H7 (cell line): ENCODE measurements around the gene MACO1. TPM values are rescaled to one million over a fixed set of nuclear protein-coding genes. Genes with fewer than 3 reads are reported as not detected.
"Not testable (repeated sequence)": the region's sequence is repeated elsewhere in the genome, so short reads cannot be mapped to it uniquely, and the experiment has no call there.

Experiments
- DNase-seq: peaks from one replicate; pipeline ENCODE4 v3.0.0; 2012
- H3K27me3 ChIP-seq: 2 replicates; pipeline ENCODE4 v1.6.0; 2011; ENCODE audit warnings: mild to moderate bottlenecking, low read length; ENCODE audit not compliant: control insufficient read depth, insufficient read depth
- H3K36me3 ChIP-seq: replicated peaks from 2 replicates; pipeline ENCODE4 v1.5.1; 2011; ENCODE audit warnings: low read length; ENCODE audit not compliant: control insufficient read depth, insufficient read depth
- H3K4me3 ChIP-seq: 2 replicates; pipeline ENCODE4 v1.5.1; 2011; ENCODE audit warnings: low read depth, mild to moderate bottlenecking, control low read depth, low read length, moderate library complexity; ENCODE audit not compliant: insufficient read depth
- total RNA-seq: library from RNA; depleted of rRNA; stranded (reverse); fragments of >200 nt; shearing (Covaris generic); gene quantifications from 2 replicates; pipeline ENCODE4 v1.2.3, GENCODE V29; 2014

MACO1 gene
- total RNA-seq, 1 experiment from 2014 or later: 13.6 TPM

DNA sequence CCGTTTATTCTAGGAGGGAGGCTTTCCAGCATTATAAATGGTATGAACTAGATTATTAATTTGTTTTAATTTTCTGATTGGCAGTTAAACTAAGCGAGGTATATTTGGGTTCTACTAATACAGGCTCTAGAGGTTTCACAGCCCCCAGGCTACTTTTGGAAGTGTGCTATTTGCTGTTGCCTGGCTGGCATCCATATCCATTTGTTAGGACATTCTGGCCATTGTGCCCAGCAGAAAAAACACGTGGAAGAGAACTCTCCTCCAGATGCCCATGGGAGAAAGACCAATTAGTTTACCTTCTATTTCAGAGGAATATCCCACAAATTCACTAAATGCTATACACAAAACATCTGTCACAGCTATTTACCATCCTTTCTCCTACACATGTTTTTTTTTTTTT, 29.3 kb downstream of the MACO1 start:
- Histone ChIP-seq H3K4me3 (no peak overlapping the region), H3K36me3 (peaks cover 4% of the 10 kb centered on the region), H3K27me3 (no peaks in the 10 kb centered on the region)
- DNase-seq: no peak

- not testable (repeated sequence) for H3K27me3 ChIP-seq, DNase-seq, H3K36me3 ChIP-seq, H3K4me3 ChIP-seq
Observed at GRCh38 chr1:25460816-25461215, 30.1 kb downstream of the MACO1 start.

- no peak for DNase-seq
- no peaks in the 10 kb centered on the region for H3K27me3 ChIP-seq
- peaks cover 4% of the 10 kb centered on the region for H3K36me3 ChIP-seq
- H3K4me3 ChIP-seq: no peak overlapping the region
Observed at GRCh38 chr1:25461849-25462248, 31.2 kb downstream of the MACO1 start.

DNA sequence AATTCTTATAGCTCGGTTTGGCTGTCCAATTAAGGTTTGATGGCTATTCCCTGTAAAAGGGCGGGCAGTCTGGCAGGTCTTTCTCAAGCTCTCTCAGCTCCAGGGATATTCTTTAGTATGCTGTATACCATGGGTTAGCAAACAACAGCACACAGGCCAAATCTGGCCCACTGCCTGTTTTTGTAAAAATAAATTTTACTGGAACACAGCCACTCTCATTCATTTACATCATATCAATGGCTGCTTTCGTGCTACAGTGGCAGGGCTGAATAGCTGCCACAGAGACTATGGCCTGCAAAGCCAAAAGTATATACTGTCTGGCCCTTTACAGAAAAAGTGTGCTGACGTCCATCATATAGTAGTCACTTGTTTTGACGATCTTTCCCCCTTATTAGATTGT, 32.0 kb downstream of the MACO1 start:
- Histone ChIP-seq H3K27me3 (no peaks in the 10 kb centered on the region), H3K36me3 (peaks cover 4% of the 10 kb centered on the region), H3K4me3 (no peak overlapping the region)
- no peak for DNase-seq

DNA sequence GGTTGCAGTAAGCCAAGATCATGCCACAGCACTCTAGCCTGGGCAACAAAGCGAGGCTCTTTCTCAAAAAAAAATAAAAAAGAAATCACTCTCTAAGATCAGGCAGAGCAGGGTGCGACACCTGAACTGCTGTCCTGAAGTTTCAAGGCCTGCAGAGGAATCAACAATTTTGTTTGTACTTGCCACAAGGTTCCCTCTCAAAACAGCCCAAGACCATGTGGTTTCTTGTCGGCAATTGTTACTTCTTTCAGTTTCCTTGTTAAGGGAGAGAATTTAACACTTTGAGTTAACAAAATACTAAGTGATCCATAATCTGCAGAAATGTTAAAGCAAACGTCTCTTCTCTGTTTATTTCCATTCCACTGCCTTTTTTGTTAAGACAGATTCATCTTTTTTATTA, 36.5 kb downstream of the MACO1 start:
- Histone ChIP-seq H3K36me3 (no peaks in the 10 kb centered on the region), H3K27me3 (no peaks in the 10 kb centered on the region), H3K4me3 (no peak overlapping the region)
- DNase-seq: no peak

DNA sequence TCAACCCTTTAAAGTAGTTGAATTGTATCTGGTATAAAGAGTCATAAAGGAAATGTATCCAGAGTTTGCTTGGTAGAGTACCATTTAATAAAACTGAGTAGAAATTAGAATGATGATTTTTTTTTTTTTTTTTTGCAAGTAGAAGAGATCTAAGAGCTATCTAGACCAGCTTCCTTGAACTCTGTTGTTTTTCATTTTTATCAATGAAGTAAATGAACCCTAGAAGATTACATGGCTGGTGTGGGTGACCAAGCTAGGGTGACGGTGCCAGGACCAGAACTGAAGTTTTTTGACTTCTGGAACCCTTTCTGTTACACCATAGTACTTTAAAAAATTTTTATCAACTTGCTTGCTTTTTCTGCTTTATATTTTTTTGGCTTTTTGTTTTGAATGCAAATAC, 36.9 kb downstream of the MACO1 start:
- DNase-seq: no peak
- H3K36me3 ChIP-seq: no peaks in the 10 kb centered on the region
- no peaks in the 10 kb centered on the region for H3K27me3 ChIP-seq
- H3K4me3 ChIP-seq: no peak overlapping the region

- no peak for DNase-seq
- Histone ChIP-seq H3K27me3 (no peaks in the 10 kb centered on the region), H3K36me3 (no peaks in the 10 kb centered on the region), H3K4me3 (no peak overlapping the region)
Observed at GRCh38 chr1:25468033-25468432, 37.3 kb downstream of the MACO1 start.

GRCh38 chr1:25469177-25469576, 38.5 kb downstream of the MACO1 start:
- Histone ChIP-seq H3K36me3 (no peaks in the 10 kb centered on the region), H3K4me3 (no peak overlapping the region), H3K27me3 (no peaks in the 10 kb centered on the region)
- no peak for DNase-seq

GRCh38 chr1:25472471-25472870, 41.8 kb downstream of the MACO1 start:
- DNase-seq: no peak
- H3K36me3 ChIP-seq: no peaks in the 10 kb centered on the region
- H3K27me3 ChIP-seq: no peaks in the 10 kb centered on the region
- no peak overlapping the region for H3K4me3 ChIP-seq

DNA sequence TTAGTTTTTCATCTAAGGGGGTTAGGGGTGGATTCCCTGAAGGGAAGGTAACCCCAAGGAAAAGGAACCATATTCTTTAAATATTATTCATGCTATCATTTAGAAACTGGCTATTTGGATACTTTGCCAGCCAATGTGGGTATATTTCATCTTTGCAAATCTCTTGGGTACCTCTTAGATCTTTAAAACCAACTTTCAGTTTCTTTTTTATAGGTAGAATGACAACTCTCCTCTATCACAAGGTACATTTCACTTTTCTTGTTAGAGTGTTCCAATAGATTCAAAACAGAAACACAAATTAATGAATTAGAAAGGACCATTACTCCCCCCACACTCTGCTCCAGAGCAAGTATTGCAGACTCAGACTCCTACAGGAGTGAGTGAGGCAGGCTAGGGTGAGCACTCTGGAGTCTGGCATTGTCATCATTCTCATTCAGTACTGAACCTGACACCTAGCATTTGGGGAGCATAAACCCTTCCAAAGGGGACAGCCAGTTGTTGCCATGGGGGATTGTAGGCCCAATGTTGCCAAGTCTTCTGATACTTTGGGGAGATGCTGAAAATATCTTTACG, 43.0 kb downstream of the MACO1 start:
- no peak for DNase-seq

GRCh38 chr1:25474439-25475047, 43.8 kb downstream of the MACO1 start:
- no peak for DNase-seq
- no peak overlapping the region for H3K4me3 ChIP-seq
- no peaks in the 10 kb centered on the region for H3K36me3 ChIP-seq
- H3K27me3 ChIP-seq: no peaks in the 10 kb centered on the region

More for the DNA sequence above, 43.0 kb downstream of the MACO1 start:
- H3K27me3 ChIP-seq: no peaks in the 10 kb centered on the region
- no peaks in the 10 kb centered on the region for H3K36me3 ChIP-seq
- H3K4me3 ChIP-seq: no peak overlapping the region

DNA sequence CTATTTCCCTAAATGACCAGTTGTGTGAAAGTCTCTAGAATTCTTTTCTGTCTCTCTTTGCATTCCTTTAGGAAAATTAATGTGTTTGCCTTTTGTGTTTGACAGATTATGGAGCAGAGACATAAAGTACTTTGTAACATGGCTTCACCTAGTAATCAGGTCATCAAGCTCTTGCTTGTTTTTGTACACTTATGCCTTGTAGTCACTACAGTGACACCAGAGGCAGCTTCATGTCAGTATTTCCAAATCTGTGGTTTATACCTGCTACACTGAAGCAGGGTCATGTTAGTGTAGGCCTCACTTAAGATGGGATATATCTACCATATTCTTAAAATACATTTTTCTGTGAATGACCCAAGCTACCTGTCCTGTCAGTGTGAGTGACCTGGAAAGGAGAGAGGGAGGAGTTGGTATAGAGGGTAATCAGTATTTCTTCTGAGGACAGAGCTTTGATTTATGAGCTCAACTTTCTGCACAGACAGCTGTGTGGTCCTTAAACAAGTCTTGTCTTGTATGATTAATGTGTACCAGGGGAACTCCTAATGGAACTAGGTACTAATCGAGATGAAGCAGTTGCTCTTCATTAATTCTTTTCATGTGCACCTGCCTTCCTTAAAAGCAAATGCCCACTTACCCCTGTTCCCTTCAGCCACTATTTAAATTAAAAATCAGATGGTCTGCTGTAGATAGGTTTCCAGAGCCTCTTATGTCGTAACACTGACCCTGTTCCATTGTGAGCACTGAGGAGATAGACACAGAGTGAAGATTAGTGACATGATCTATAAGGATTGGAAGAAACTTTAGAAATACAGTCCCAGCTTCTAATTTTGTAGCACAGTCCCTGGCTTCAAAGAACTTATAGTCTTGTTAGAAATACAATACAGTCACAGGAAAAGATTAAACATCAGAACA, 45.7 kb downstream of the MACO1 start:
- no peaks in the 10 kb centered on the region for H3K27me3 ChIP-seq
- no peaks in the 10 kb centered on the region for H3K36me3 ChIP-seq
- H3K4me3 ChIP-seq: no peak overlapping the region
- no peak for DNase-seq

DNA sequence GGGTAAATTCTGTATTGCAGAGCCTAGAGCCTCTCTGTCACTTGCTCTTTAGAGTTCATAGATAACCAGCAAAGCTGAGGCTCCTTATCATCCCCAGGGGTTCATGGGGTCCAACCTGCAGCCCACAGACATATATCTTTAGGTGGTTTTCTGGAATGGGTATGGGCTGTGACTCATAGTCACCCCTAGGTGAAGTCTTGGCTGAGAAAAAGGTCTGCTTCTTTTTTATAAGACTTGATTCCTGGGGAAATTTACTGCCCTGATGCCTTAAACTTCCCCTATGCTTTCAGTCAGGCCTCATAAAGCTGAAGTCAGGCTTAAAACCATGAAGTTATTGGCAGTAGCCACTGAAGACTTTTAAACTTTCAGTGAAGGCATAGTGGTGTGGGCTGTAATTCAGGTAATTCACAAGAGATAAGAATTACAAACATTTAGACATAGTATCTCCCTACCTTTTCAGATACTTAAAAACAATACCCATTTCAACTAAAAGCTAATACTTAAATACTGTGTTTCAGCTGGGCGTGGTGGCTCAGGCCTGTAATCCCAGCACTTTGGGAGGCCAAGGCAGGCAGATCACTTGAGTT, 46.8 kb downstream of the MACO1 start:
- H3K36me3 ChIP-seq: no peaks in the 10 kb centered on the region
- DNase-seq: no peak
- no peak overlapping the region for H3K4me3 ChIP-seq
- H3K27me3 ChIP-seq: no peaks in the 10 kb centered on the region

GRCh38 chr1:25478633-25479032, 47.9 kb downstream of the MACO1 start:
- no peak for DNase-seq
- Histone ChIP-seq H3K27me3 (no peaks in the 10 kb centered on the region), H3K4me3 (no peak overlapping the region), H3K36me3 (no peaks in the 10 kb centered on the region)

DNA sequence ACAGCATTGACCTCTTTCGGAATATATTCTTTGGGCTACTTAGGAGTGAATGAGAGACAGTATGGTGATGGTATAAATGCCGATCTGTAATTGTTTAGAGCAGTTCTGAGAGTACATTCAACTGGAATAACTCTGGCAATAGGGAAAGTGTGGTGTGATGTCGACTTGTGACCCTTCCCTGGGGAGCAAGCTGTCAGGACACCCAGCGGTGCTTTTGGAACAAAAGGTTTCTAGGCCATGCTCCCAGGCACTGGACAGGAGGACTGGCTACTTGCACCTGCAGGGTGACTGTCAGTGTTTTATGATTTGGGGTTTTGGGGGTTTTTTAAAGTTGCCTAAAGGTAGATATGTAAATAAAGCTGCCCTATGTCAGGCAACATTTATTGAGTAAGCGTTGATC, 50.9 kb downstream of the MACO1 start:
- Histone ChIP-seq H3K4me3 (no peak overlapping the region), H3K36me3 (no peaks in the 10 kb centered on the region), H3K27me3 (no peaks in the 10 kb centered on the region)
- DNase-seq: no peak
